Omental fat pad (tissue), 4 donors: ENCODE data around the gene EPS8L1. TPM values are rescaled to one million over a fixed set of nuclear protein-coding genes. Genes with fewer than 3 reads are reported as not detected.

ENCODE experiments used
- ATAC-seq: fragments of 150-250 bp; one replicate; pipeline ENCODE4 v1.9.1; 2016; ENCODE audit warnings: mild to moderate bottlenecking, moderate library complexity; ENCODE audit not compliant: low FRiP score
- DNase-seq: peaks from one replicate; pipeline ENCODE4 v3.0.0-alpha.2; 2019; ENCODE audit warnings: low spot score
- total RNA-seq, 4 donors: library from RNA; depleted of rRNA; stranded (reverse); fragments of >200 nt; gene quantifications; one replicate each; pipeline ENCODE4 v1.1.0, GENCODE V29; 2016
- TF ChIP-seq, protein P1 (sequence below), 3 donors: fragments of 450-650 bp; IDR thresholded peaks; one replicate each; pipeline ENCODE4 v1.5.1; 2016 to 2017; ENCODE audit warnings: antibody characterized with exemption in 3 of 3, mild to moderate bottlenecking in 3 of 3, moderate library complexity in 2 of 3

The EPS8L1 gene
- total RNA-seq, 4 donors from 2014 or later, result 0.95 to 41.7 (median 15.5) TPM

DNA sequence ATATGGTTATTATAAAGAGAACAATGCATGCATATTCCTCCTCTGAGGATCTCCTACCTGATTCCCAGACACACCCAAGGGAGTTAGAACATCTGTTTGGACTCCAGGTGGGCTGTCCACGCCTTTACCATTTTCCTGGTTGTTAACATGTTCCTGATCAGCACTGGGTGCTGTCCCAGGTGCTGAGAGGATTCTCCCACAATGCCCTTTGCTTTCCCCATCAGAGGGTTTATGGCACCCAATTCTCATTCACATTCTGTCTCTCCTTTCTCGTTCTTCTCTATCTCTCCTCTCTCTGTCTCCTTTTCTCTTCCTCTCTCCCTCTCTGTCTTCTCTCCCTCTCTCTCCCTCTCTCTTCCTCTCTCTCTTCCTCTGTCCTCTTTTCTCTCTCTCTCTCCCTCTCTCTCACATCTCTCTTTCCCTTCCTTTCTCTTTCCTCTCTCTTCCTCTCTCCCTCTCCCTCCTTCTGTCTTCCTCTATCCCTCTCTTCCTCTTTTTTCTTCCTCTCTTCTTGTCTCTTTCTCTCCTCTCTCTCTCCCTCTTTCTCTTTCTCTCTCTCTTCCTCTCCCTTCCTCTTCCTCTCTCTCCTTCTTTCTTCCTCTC lies 9.5 kb upstream of the EPS8L1 start:
- TF ChIP-seq, protein P1, sequence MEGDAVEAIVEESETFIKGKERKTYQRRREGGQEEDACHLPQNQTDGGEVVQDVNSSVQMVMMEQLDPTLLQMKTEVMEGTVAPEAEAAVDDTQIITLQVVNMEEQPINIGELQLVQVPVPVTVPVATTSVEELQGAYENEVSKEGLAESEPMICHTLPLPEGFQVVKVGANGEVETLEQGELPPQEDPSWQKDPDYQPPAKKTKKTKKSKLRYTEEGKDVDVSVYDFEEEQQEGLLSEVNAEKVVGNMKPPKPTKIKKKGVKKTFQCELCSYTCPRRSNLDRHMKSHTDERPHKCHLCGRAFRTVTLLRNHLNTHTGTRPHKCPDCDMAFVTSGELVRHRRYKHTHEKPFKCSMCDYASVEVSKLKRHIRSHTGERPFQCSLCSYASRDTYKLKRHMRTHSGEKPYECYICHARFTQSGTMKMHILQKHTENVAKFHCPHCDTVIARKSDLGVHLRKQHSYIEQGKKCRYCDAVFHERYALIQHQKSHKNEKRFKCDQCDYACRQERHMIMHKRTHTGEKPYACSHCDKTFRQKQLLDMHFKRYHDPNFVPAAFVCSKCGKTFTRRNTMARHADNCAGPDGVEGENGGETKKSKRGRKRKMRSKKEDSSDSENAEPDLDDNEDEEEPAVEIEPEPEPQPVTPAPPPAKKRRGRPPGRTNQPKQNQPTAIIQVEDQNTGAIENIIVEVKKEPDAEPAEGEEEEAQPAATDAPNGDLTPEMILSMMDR (IDR thresholded peaks at IDR 0.05), result no peak
- ATAC-seq (no peak), DNase-seq (no peak)

DNA sequence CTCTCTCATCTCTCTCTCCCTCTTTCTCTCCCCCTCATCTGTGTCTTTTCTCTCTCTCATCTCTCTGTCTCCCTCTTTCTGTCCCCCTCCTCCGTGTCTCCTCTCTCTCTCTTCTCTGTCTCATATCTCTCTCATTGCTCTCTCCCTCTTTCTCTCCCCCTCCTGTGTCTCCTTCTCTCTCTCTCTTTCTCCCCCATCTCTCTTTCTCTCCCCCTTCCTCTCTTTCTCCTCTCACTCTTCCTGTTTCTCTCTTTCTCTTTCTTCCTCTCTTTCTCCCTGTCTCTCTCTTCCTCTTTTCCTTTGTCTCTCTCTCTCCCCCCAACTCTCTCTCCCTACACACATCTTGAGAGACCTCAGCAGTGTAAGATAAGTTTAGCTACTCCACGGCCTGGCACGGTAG lies 7.8 kb upstream of the EPS8L1 start:
- DNase-seq (no peak), ATAC-seq (no peak)
- TF ChIP-seq, protein P1 (IDR thresholded peaks at IDR 0.05), result no peak

DNA sequence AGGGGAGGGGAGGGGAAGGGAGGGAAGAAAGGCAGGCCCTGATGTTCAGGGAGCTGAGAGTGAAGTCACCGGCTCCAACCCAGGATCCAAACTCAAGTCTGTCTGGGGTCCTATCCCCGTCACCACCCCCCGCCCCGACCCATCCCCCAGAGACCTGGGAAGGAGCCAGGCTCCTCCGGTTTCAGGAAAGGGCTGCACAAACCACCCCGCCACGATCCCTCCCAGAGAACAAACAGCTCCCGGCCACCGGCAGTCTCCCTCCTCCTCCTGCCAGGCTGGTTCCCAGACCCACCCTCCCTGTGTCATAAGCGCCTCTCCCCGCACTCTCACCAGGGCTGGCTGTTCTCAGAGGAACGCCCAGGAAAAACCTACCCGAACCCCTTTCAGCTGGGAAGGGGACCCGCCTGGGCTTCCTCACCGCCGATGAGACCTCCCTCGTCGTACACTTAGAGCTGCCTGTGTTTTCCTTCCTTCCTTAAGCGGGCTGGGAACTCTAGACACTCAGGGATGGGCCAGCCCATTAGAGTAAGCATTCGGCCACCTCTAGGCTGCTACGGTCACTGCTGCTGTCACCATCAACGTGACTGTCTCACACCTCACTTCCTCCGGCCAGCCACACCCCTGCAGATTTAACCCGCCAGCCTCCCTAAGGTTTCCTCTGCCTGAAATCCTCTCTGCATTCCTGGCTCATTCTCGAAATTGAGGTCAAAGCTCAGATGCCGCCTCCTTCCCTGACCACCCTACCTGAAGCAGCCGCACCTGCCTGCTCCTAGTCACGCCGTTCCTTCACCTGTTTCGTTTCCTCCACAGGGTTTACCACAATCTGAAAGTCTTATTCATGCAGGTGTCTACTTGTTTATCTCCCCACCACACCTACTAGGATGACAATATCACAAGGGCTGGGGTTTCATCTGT lies 6.5 kb upstream of the EPS8L1 start:
- TF ChIP-seq, protein P1 (IDR thresholded peaks at IDR 0.05), result no peak
- ATAC-seq (peak; percentile 53), DNase-seq (no peak)

DNA sequence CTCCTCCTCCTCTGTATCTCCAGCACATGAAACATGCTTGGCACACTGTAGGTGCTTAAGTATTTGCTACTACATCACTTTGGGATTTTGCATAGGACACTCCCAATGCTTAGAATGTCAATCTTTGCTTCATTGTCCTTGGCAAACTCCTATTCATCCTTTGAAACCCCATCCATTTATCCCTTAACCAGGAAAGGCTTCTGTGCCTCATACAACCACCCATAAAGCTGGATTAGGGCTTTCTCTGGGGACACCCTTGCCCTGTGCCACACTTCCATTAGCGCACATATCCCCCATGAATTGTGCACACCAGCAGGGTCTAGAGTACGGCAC lies 5.8 kb upstream of the EPS8L1 start:
- ATAC-seq (no peak), DNase-seq (no peak)

DNA sequence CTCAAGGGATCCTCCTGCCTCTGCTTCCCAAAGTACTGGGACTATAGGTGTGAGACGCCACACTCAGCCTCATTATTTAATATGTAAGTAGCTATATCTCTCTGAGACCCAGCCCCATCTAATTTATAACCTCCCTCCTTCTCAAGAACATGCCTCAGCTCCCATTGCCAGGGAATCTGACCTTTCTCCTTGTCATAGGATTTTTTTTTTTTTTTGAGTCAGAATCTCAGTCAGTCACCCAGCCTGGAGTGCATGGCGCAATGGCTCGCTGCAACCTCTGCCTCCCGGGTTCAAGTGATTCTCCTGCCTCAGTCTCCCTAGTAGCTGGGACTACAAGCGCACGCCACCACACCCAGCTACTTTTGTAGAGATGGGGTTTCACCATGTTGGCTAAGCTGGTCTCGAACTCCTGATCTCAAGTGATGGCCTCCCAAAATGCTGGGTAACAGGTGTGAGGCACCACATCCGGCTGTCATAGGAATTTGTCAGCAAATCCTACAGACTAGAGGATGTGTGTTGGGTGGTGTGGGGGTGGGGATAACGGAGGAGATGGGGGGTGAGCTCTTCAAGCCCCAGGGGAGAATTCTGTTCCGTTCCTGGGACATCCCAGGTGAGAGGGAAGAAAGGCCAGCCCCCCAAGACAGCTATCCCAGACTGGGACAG lies 5.1 kb upstream of the EPS8L1 start:
- DNase-seq (no peak), ATAC-seq (no peak)
- TF ChIP-seq, protein P1 (IDR thresholded peaks at IDR 0.05), result no peak

More for the DNA sequence above, 5.8 kb upstream of the EPS8L1 start:
- TF ChIP-seq, protein P1 (IDR thresholded peaks at IDR 0.05), result no peak

DNA sequence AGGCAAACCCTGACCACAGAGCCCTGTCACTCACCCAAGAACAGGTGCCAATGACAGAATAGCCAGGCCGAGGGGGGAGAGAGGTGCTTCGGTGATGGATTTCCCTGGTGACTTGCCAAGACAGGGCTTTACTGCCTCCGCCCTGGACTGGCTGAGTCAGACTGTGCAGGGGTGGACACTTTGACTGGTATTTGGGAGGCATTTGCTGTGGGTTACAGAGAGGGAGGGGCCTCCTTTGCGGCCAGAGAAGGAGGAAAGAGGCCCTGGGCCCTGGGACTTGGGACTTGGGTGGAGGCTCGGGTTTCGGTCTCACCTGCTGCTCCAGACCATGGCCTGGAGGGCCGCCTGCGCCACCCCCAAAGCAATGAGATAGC lies 4.6 kb upstream of the EPS8L1 start:
- TF ChIP-seq, protein P1 (IDR thresholded peaks at IDR 0.05), result no peak
- DNase-seq, result no peak
- peak; percentile 75 for ATAC-seq
